Esophagus mucosa (tissue), 1 donor: Measurements from ENCODE around the gene GFAP. TPM values are rescaled to one million over a fixed set of nuclear protein-coding genes. Genes with fewer than 3 reads are reported as not detected.

Experiments
- ATAC-seq: fragments of 200-7000 bp; cut with Tn5 transposase; one replicate; pipeline ENCODE4 v1.9.1; 2020
- total RNA-seq: library from RNA; stranded (reverse); gene quantifications from one replicate; pipeline ENCODE4 v1.2.4, GENCODE V29; 2023
- donor health status: DM: yes; HTN: yes; CAD: no.

Gene GFAP
- total RNA-seq, 1 donor from 2014 or later, result not detected

- ATAC-seq, result no peak
Observed at GRCh38 chr17:44862278-44862914, 52.9 kb downstream of the GFAP start.

DNA sequence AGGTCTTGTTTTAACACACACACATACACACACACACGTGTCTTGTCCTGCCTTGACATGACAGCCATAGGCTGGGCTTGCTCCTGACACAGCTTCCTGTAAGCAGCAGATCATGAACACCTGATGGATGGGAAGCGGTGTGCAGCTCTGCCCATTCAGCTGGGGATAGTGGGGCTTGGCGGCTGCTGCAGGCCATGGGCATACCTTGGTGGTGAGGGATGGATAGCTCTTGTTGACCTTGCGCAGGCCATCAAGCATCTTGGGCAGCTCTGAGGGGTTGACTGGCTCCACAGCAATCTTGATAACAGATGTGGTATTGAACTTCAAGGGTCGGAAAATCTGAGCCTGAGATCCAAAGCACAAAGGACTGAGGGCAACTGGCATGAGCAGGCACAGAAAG, 55.6 kb downstream of the GFAP start:
- ATAC-seq, result no peak

DNA sequence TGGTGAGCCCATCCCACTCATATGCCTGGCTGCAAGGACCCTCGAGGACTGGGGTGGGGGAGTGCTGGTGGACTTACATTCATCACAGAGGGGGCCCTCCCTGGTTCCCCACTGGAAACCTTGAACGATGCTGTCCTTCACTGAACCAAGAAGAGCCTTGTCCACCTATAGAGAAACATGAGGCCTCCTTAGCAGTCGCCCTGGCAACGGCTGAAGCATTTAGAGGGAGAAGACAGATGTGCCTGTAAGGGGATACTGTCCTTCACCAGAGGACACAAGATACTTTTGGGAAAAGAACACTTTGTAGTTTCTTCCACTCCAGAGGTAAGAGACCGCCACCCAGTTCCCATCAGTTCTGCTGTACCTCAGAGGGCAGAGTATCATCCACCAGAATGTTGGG, 61.1 kb downstream of the GFAP start:
- no peak for ATAC-seq

Other genes with a start within 250 kb of the GFAP start
- 19.0 TPM for gene CCDC43, start 225.7 kb downstream of the GFAP start, total RNA-seq
- 3.9 TPM for gene DBF4B, start 206.8 kb downstream of the GFAP start, total RNA-seq
- gene ADAM11, start 156.5 kb downstream of the GFAP start, total RNA-seq, result 0.96 TPM
- gene GJC1, start 85.2 kb downstream of the GFAP start, total RNA-seq, result 1.4 TPM
- gene HIGD1B, start 67.6 kb downstream of the GFAP start, total RNA-seq, result 3.4 TPM
- 92.3 TPM for gene EFTUD2, start 16.1 kb downstream of the GFAP start, total RNA-seq
- 10.4 TPM for gene KIF18B, start 32.3 kb upstream of the GFAP start, total RNA-seq
- 0.12 TPM for gene C1QL1, start 52.8 kb upstream of the GFAP start, total RNA-seq
- 19.5 TPM for gene DCAKD, start 136.1 kb upstream of the GFAP start, total RNA-seq
- gene NMT1, start 145.8 kb upstream of the GFAP start, total RNA-seq, result 63.0 TPM
- 34.2 TPM for gene PLCD3, start 217.0 kb upstream of the GFAP start, total RNA-seq
- gene ACBD4, start 220.2 kb upstream of the GFAP start, total RNA-seq, result 3.5 TPM
- gene HEXIM1, start 233.0 kb upstream of the GFAP start, total RNA-seq, result 22.6 TPM
- gene HEXIM2, start 246.4 kb upstream of the GFAP start, total RNA-seq, result 4.7 TPM